Sciatic nerve (tissue), 2 donors: ENCODE results near the gene MYH14. TPM values are rescaled to one million over a fixed set of nuclear protein-coding genes. Genes with fewer than 3 reads are reported as not detected.
"Not testable (repeated sequence)": the region's sequence is repeated elsewhere in the genome, so short reads cannot be mapped to it uniquely, and the experiment has no call there.

Source experiments
- ATAC-seq: fragments of 200-7000 bp; cut with Tn5 transposase; one replicate; pipeline ENCODE4 v1.9.1; 2020; ENCODE audit warnings: mild to moderate bottlenecking, moderate library complexity
- DNase-seq: peaks from one replicate; pipeline ENCODE4 v3.0.0-alpha.2; 2020; ENCODE audit warnings: low spot score
- intact Hi-C: fragments of 100-400 bp; cut with DNase I; formaldehyde crosslinking; loops from one replicate; pipeline ENCODE4 v1.14.2; 2022
- total RNA-seq: library from RNA; stranded (reverse); fragmentation: NEBNext Ultra II Directional; extraction: Animal tissue kit (Norgen Biotek cat#: 25700); gene quantifications from one replicate; pipeline ENCODE4 v1.2.1, GENCODE V29; 2021
- donor health status: DM: no; HTN: no; CAD: no.
- donor health status: DM: no; HTN: no; CAD: no.

The MYH14 gene
- total RNA-seq, 1 donor from 2014 or later: 48.7 TPM

GRCh38 chr19:50221087-50221486 lies 17.7 kb downstream of the MYH14 start:
- ATAC-seq: no peak
- no peak for DNase-seq
- intact Hi-C loops: no loop called here

- ATAC-seq (no peak), DNase-seq (no peak)
- intact Hi-C loops: no loop called here
These were observed 19.4 kb downstream of the MYH14 start for GRCh38 chr19:50222691-50223438.

- intact Hi-C loops: no loop called here
- DNase-seq: no peak
- ATAC-seq: no peak
These were observed 20.0 kb downstream of the MYH14 start for GRCh38 chr19:50223439-50223716.

GRCh38 chr19:50224986-50225747 lies 21.7 kb downstream of the MYH14 start:
- DNase-seq (no peak), ATAC-seq (no peak)
- intact Hi-C loops: no loop called here

- intact Hi-C loops: no loop called here
- DNase-seq: no peak
- no peak for ATAC-seq
These were observed 23.1 kb downstream of the MYH14 start for GRCh38 chr19:50226536-50226935.

- intact Hi-C loops, DNase-seq, ATAC-seq: not testable (repeated sequence)
These were observed 24.7 kb downstream of the MYH14 start for GRCh38 chr19:50228153-50228552.

GRCh38 chr19:50230379-50231351 lies 27.2 kb downstream of the MYH14 start:
- intact Hi-C loops: no loop called here
- ATAC-seq: no peak
- DNase-seq: no peak

GRCh38 chr19:50231417-50231816 lies 28.0 kb downstream of the MYH14 start:
- intact Hi-C loops, ATAC-seq, DNase-seq: not testable (repeated sequence)

GRCh38 chr19:50231821-50232220 lies 28.4 kb downstream of the MYH14 start:
- intact Hi-C loops: no loop called here
- ATAC-seq (no peak), DNase-seq (no peak)

GRCh38 chr19:50232600-50232999 lies 29.2 kb downstream of the MYH14 start:
- intact Hi-C loops: no loop called here
- DNase-seq: no peak

GRCh38 chr19:50233308-50233910 lies 30.0 kb downstream of the MYH14 start:
- intact Hi-C loops: no loop called here
- no peak for DNase-seq
- ATAC-seq: peak; percentile 37

More at GRCh38 chr19:50232600-50232999, 29.2 kb downstream of the MYH14 start:
- ATAC-seq: no peak

- DNase-seq, intact Hi-C loops, ATAC-seq: not testable (repeated sequence)
These were observed 34.1 kb downstream of the MYH14 start for GRCh38 chr19:50237493-50237892.

- intact Hi-C loops: no loop called here
- DNase-seq: no peak
- ATAC-seq: no peak
These were observed 34.6 kb downstream of the MYH14 start for GRCh38 chr19:50238043-50238442.

- no peak for DNase-seq
These were observed 36.6 kb downstream of the MYH14 start for GRCh38 chr19:50239921-50240590.

GRCh38 chr19:50242581-50242980 lies 39.2 kb downstream of the MYH14 start:
- intact Hi-C loops: no loop called here
- DNase-seq: no peak
- ATAC-seq: no peak

More at GRCh38 chr19:50239921-50240590, 36.6 kb downstream of the MYH14 start:
- intact Hi-C loops: no loop called here
- ATAC-seq: no peak

- no peak for ATAC-seq
- DNase-seq: no peak
- intact Hi-C loops: no loop called here
These were observed 41.3 kb downstream of the MYH14 start for GRCh38 chr19:50244695-50245094.

- intact Hi-C loops: no loop called here
- DNase-seq: no peak
- no peak for ATAC-seq
These were observed 45.0 kb downstream of the MYH14 start for GRCh38 chr19:50248413-50248812.

GRCh38 chr19:50248826-50249225 lies 45.4 kb downstream of the MYH14 start:
- intact Hi-C loops: no loop called here
- no peak for ATAC-seq
- DNase-seq: no peak
